ENCODE results near the gene PRDM5. TPM values are rescaled to one million over a fixed set of nuclear protein-coding genes. Genes with fewer than 3 reads are reported as not detected.
"Not testable (repeated sequence)": the region's sequence is repeated elsewhere in the genome, so short reads cannot be mapped to it uniquely, and the experiment has no call there.

Gene PRDM5
- total RNA-seq, 1 donor from 2014 or later: 4.3 TPM

DNA sequence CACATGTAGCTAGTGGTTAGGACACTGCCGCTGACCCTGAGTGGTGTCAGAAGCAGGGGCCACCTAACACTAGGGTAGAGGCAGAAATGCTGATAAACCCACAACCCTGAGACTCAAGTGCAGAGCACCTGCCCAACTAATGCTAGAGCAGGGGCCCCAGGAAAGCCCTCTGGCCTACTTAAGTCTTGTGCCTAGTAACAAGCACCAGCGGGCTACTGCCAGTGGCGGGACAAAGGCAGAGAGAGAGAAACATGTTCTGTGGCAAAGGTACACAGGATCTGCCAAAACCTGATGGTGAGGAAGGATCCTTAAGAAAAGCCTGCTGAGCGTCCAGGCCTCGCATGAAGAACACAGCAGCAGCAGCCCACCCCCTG is 172.4 kb downstream of the PRDM5 start:
- ATAC-seq: no peak

DNA sequence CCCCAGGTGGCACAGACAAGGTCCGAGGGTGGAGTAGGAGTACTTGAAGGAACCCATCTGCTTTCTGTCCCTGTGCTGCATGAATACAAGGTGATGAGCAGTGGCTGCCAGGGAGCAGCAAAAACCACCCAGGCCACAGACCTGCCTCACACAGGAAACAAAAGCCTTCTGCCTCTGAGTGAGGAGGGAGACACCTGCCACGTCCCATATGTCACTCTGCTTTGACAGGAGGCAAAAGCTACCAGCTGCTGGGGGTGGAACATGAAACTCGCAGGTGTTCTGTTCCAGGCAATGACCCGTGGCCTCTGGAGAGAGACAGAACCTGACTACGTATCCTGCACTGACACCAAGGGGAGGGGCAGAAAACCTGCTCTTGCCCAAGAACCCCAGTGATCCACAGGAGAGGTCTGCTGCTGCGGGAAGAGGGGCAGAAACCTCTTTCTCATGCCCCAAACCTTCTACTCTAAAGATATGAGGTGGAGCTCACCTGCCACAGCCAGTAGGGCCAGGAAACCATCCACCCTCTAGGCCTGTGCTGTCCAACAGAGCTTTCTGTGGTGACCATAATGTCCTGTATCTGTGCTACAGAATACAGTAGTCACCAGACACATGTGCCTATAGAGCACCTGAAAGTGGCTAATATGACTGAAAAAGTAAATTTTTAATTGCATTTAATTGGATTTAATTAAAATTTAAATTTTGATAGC is 172.9 kb downstream of the PRDM5 start:
- ATAC-seq: no peak

DNA sequence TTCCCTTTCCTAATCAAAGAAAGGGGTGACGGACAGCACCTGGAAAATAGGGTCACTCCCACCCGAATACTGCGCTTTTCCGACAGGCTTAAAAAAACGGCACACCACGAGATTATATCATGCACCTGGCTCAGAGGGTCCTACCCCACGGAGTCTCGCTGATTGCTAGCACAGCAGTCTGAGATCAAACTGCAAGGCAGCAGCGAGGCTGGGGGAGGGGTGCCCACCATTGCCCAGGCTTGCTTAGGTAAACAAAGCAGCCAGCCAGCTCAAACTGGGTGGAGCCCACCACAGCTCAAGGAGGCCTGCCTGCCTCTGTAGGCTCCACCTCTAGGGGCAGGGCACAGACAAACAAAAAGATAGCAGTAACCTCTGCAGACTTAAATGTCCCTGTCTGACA is 180.9 kb downstream of the PRDM5 start:
- ATAC-seq: not testable (repeated sequence)

DNA sequence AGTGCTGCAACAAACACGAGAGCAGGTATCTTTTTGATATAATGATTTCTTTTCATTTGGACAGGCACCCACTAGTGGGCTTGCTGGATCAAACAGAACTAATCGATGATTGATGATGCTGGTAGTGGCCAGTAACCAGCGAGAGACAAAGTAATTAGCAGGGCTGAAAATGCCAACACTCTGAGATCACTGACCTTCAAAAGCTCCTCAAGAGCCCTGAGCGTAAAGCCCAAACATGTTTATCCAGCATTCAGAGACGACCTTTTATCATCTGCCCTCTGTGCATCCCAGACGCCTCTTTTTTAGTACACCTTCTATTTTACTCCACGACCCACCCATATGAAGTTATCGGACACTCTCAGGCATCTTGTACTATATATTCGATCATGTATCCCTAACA is 186.2 kb downstream of the PRDM5 start:
- no peak for ATAC-seq

DNA sequence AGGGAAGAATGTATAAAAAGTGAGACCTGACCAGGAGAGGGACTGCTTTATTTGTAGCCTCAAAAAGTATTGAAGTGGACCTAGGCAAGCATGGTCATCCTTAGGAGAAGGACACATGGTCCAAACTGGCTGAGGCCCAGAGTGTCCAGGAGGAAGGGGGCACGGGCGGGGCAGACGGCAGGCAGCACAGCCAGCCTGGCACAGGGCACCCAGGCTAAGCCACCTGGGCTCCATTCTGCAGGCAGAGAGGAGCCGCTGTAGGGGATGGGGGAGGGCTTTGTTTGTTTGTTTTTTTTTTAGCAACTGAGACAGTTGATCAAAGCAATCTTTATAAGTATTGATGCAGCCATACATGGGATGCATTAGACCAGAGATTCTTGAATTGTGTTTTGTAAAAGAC is 188.6 kb downstream of the PRDM5 start:
- no peak for ATAC-seq

DNA sequence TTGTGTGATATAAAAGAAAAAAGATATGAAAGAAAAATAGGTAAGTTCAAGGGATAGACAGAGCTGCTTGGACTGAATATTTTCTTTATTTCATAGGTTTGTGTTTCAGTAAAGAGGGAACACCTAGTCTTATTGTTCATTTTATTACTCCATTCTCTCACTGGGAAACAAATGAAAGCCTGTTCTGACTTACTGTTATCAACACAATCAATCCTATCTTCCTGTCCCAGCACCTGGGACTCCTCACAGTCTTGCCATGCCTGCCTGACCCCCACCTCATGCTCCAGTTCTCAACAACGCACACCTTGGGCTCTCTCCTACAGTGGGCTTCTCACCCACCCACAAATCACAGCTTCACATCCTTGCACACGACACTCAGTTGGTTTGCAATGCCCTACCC is 189.5 kb downstream of the PRDM5 start:
- ATAC-seq: no peak

DNA sequence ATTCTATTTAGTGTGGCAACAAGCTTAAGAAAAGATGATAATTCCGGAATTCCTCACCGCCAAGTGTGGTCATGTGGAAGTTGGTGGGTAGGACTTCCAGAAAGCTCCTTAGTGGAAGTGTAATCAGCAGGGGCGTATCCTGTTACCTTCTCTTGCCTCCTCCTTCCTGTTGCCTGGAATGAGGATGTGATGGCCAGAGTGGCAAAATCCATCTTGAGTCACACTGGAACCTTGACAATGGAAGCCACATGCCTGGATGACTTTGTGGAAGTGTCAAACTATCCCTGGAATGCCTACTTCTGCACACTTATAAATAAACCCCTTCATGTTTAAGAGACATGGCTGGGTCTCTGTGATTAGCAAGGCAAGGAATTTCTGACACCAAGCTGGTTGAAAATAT is 191.0 kb downstream of the PRDM5 start:
- ATAC-seq: no peak

DNA sequence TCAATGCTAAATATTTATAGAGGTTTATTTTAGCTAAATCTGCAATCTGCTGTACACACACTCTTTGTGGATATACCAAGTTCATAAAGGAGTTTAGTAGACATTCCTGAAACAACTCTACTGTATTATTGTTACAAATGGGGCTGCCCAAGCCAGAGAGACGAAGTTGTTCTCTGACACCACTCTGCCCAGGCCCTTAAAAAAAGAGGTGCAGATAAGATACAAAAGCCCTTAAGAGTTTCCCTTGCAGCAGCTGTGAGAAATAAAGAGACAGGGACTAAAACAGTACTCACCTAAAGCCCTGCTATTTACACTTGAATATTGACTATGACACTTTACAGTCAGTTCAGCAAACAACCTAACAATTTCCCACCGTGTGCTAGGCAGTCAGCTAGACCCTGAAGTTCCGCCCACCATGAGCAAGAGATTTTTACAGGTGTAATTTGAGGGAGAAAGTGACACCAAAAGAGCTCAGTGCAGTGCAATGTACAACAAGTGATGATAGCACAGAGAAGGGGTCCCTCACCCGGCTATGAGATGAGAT is 191.7 kb downstream of the PRDM5 start:
- ATAC-seq: no peak

DNA sequence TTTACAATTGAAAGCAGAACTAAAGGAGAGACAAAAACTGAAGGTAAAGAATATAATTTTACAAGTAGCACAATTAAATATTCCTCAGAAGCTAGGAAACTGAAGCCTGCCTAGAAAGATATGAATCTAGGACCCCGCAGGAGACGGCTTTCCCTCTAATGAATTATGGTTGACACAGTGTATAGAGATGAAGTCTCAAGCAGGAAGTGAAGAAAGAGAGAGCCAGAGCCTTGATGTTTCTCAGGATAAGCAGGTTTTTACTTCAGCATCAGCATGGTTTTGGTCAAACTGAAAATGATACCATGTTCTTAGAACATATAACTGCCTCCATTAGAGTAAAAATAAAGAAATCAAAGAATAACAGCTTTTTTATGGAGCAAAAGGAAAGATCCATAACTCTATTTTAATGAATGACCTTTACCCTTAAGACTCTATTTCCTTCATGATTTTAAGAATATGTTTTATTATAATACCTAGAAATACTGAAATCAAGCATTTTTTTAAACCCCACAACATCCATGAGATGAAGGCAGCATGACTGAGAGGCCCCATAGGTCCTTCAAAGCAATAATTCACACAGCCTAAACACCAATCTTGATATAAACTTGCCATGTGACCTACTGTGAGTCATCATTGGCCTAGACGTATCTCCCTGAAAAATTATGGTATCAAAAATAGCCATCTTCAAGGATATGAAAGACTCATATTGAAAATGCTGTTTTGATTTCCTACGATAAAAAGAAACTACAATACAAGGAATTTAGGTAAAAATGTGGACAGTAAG is 193.4 kb downstream of the PRDM5 start:
- no peak for ATAC-seq

DNA sequence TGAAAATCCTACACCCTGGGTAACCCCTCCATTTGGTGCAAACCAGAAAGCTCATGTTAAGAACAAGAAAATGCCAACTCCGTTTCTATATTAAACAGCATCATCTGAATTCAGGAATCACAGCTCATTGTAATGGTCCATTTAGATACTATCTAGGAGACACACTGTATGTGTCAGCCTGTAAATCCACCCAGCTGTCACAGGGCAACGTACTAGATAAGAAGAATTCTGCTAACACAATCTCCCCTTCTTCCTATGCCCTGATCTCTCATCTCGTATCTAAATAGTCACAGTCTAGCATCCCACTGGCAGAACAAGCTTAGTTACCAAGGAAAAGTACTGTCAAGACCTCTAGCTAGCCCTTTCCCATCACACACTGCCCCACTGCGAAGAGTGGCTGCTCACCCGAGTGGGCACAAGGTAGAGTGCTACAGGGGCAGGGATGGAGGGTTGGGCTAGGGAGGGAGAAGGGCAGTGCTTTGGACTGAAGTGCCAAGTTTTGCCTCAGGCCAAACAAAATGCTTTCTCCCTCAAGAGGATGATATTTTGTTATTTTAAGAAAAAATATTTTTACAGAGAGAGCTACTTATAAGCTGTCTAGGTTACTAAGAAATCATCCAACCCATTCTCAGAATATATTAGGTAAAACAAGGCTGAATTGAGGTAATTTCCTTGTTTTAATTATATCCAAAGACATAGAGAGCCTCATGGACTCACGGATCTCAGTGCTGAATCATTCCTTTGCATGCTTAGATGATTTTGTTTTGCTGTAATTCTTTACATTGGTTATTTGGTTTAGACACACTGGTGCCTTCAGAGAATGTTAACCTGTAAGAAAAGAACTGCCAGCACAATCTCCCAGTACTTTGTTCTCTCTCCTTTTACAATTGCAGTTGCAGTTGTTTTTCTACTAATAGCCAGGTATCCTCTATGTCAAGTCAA is 196.6 kb downstream of the PRDM5 start:
- no peak for ATAC-seq

DNA sequence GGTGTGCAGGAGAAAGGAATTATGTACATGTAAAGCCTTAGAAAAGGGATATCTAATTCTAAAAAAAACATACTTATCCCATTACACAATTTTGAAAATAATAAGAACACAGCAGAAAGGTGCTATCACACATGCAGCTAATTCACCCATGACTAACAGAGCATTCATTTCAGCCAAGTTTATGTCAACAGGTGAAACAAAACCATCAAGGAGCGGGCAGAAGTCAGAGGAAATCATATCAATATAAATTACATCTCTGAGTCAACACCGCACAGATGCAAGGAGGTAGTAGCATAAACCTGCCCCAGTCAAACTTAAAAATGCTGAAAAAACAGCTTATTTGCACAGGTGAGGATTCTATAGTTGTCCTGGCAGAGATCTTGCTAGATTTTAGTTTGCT is 197.9 kb downstream of the PRDM5 start:
- no peak for ATAC-seq

DNA sequence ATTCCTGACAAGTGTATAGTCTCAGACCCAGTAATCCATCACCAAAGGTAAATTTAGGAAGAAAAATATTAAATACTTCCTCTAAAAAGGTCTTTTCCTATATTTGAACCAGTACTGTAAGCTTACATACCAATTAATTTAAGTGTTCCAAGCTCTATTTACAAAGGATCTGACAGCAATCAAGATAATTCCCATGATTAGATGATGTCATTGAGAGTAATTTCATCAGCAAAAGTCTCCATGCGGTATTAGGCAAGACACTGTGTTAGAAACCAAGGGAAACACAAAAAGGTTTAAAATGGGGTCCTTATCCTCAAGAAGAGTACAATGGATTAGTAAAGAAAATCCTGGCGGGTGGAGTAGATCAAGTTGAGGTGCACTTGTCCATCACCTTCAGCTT is 198.5 kb downstream of the PRDM5 start:
- ATAC-seq: no peak

DNA sequence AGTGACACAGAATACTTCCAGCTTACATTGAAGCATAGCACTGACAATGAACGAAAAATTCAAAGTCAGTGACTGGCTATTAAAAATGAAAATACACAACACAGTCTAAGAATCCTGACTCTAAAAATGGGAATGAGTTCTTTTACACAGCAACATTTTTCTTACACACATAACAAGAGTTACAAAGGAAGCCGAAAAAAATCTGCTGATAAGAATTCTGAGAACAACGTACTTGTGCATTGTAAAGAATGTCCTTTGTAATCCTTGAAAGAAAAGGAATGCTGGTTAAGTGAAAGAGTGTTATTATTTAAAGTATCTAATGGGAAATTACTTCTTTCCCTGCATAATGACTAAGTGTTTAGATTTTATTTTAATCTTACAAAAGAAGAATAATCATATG is 199.4 kb downstream of the PRDM5 start:
- ATAC-seq: no peak

DNA sequence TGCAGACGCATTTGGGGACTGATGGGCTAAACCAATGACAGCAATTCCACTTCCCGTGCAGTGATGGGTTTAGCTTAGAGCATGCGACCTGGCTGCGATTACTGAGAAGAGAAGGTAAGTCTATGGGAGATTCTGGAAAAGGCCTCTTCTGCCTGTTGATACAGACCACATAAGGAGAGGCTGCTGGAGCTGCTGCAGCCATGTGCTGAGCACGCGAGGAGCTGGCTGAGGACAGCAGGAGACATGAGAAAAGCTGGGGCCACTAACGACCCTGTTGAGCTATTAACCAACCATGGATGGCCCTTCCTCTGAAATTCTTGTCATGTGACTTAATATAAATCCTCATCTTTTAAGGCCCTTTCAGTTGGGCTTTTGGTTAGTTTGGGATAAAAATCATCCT is 199.9 kb downstream of the PRDM5 start:
- no peak for ATAC-seq

DNA sequence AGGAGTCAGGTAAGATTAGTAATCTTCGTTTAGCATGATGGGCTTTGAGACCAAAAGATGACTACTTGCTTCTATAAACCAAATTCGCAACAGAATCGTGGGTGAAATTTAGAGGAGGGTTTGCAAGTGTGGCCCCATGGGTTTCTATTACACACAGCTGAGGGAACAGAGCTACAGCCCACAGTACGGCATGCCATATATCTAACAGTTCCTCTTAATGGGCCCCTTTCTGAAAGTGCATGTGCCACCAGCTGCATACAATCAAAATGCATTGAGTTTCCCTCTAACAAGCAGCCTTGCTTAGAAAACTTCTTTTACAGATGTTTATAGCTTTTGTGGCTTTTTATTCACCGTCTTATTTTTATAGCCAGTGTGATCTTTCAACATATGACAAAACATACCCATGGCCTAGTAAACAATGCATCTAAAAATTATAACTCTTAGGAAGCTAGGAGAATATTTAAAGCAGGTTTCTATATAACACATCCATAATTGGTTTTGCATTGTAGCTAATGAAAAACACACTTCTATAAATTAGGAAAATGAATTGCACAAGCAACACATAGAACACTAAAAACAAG is 202.1 kb downstream of the PRDM5 start:
- no peak for ATAC-seq

DNA sequence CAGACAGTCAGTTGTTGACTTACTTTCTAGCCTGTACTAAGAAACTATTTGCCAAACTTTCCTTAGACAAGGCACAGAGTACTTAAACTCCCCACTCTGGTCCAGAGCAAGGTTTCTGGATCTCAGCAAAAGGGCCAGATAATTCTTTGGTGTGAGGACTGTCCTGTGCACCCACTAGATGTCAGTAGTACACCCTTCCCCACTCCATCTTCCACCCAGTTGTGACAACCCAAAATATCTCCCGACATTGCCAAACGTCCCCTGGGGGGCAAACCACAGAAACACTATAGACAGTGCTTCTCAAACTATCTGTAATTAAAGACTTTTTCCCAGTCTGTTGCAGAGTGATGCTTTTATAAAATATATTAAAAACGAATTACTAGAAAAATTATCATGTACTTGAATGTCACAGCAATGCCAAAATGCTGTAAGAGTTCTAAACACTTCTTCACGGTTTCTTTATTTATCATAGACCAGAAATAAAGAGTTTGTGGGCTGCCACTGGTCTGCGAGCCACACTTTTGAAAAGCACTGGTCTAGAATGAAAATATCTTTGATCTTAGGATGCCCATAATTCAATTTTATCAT is 203.5 kb downstream of the PRDM5 start:
- peak; percentile 62 for ATAC-seq

DNA sequence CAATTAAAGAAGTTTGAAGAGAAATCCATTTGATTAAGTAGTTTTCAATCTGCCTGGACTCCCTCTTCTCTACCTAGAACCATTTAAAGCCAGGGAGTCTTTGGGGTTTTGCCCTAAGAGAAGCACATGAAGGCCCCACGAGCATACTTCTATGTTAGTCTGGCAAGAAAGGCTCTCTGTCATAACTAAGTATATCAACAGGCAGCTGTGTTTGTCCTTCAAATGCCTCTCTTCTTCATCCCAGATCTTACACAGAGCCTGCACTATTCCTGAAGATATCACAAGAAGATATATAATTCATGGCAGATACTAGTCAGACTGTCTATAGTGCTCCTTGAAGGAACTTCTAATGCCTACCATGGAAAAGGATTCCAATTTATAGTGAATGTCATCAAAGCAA is 206.2 kb downstream of the PRDM5 start:
- ATAC-seq: no peak

DNA sequence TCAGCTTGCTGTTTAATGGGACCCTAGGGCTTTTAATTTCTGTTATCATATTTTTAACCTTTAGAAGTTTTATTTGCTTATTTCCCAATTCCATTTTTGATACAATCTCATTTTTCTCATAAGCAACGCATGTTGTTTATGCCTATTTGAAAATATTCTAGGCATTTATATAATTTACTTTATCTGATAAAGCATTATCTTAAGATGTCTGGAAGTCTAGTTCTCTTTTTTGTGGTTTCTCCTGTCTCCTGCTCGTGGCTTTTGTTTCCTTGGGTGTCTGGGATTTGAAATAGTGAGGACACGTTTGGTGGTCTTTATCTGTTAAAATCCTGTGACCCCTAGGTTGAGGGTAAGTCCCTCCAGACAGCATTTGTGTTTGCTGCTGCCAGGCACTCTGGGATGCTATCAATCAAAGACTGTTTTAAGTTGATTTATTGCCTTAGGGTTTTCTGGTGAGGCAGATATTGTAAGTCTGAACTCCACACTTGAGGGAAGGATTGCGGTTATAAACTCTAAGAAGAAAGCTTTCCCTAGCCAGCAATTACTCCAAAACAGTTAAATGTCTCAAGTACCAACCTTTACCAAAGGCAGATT is 208.0 kb downstream of the PRDM5 start:
- no peak for ATAC-seq

DNA sequence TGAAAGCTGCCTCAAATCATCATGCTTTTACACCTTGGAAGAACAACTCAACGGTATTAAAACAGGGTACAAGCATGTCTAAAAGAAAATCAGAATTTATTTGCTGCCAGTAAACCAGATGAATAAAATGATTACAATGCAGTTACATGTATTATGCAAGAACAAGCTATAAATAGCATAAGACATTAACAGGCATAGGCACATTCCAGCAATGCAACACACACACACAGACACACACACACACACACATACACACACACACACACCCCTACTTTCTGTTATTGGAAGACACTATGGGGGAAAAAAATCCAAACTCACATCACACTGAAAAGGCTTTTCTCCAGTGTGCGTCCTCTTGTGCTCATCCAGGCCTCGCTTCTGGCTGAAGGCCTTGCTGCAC is 212.5 kb downstream of the PRDM5 start:
- peak; percentile 38 for ATAC-seq

DNA sequence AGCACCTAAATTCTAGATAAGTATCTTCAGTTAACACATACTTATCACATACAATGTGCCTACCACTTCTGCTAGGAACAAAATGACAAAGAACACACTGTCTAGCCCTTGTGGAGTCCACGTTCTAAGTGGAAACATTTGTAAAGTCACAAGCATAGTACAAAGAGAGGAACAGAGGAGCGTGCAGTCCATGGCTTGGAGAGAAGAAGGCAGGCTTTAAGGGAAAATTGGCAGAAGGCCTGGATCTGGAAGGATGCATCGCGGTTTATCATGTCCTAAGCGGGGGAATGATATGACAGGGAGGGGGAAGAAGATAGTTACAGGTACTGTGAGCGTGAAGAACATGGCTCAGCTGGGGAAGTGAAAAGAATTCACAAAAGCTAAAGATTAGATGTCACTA is 218.0 kb downstream of the PRDM5 start:
- ATAC-seq: no peak

DNA sequence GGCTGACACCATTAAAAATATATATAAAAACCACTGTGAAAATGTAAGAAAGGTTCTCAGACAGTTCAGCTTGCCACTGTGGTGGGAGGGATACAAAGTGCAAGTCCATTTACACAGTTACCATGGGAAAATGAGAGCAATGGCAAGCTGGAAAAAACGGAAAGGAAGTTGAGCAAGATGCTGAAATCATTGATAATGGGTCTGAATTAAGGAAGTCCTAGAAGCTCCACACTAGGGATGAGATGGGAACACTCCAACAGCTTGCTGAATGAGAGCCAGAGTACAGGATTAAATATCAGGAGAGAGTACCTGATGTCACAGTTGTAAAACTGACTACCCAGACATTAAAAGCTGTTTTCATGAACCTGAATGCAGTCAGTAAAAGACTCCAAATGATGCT is 218.6 kb downstream of the PRDM5 start:
- ATAC-seq: no peak

DNA sequence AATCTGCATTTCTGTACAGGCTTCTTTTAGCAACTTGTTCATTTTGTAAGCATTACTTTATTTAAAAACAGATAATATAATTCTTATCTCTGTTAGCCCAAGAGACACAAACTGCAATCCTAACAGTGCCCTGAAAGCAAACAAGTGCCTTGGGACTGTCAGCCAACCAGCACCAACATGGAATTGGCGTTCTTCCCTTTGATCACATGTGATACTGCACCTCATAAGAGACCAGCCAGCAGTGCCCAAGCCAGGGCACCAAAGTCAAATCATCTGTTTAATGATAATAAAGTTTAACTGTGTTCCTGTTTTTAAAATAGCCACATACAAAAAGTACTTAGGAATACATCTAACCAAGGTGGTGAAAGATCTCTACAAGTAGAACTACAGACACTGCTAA is 223.2 kb downstream of the PRDM5 start:
- no peak for ATAC-seq

Data from esophagus mucosa (tissue), 1 donor.